Measurements from ENCODE around the gene TTN.

GRCh38 chr2:178584666-178585065 lies 222.6 kb downstream of the TTN start:
- no peak for TF ChIP-seq CTCF (IDR thresholded peaks at IDR 0.05; ENCODE audit: low read length)
- no peak for TF ChIP-seq EZH2 (optimal IDR thresholded peaks at IDR 0.05; ENCODE audit: low read depth, low read length)
